ENCODE measurements around the gene ST6GALNAC3.

DNA sequence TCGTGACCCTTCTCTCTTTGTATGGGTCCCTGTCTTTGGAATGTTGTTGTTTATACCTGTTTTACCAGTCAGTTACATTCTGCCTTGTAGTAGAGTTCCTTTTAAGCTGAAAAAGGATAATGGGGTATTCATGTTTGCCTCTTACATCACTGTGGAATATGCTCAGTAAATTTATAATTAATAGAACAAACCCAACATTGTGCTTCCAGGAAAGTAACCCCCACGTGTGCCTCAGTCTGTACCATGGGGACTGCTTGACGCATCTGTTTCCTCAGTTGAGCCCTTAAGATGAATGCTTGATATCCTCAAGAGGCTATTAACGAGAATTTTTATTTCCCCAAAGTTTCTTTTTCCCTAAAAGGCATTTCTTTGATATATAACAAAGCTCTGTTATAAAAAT, 73.4 kb downstream of the ST6GALNAC3 start:
- TF ChIP-seq, protein P1, sequence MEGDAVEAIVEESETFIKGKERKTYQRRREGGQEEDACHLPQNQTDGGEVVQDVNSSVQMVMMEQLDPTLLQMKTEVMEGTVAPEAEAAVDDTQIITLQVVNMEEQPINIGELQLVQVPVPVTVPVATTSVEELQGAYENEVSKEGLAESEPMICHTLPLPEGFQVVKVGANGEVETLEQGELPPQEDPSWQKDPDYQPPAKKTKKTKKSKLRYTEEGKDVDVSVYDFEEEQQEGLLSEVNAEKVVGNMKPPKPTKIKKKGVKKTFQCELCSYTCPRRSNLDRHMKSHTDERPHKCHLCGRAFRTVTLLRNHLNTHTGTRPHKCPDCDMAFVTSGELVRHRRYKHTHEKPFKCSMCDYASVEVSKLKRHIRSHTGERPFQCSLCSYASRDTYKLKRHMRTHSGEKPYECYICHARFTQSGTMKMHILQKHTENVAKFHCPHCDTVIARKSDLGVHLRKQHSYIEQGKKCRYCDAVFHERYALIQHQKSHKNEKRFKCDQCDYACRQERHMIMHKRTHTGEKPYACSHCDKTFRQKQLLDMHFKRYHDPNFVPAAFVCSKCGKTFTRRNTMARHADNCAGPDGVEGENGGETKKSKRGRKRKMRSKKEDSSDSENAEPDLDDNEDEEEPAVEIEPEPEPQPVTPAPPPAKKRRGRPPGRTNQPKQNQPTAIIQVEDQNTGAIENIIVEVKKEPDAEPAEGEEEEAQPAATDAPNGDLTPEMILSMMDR (IDR thresholded peaks at IDR 0.05; ENCODE audit: low read depth, low read length), result no peak
- no peak for TF ChIP-seq EZH2phosphoT487 (IDR thresholded peaks at IDR 0.05; ENCODE audit: low read depth)
